Measurements from ENCODE around the gene PACRG. TPM values are rescaled to one million over a fixed set of nuclear protein-coding genes. Genes with fewer than 3 reads are reported as not detected.
A peak's percentile ranks its signal among the peaks of the same experiment; 100 is the strongest.

PACRG gene
- total RNA-seq, 4 donors from 2014 or later: 1.7 to 7.7 (median 3.7) TPM

- WGBS, 2 donors: 90 to 97% methylated on average over 1 of the region's 1 CpG
These were observed 932 bp downstream of the PACRG start for GRCh38 chr6:162728706-162729105.

DNA sequence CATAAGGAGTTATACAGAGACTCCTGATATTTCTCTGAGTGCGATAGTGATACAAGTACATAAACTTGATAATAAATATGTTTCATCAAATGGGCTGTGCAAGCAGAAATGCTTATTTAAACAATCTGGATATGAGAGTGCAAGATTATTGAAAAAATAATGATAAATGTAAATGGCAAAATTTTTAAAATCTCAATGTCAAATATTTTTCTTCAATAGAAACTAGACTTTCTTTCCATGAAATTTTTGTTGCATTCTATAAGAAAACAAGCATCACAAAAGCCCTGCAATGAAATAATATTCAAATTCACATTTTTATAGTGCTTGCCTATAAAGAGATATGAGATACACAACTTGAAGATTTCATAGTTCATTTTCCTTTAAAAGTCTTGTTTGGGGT is 2.7 kb downstream of the PACRG start:
- H3K9me3 ChIP-seq: no peaks in the 10 kb centered on the region
- no peak overlapping the region for H3K4me3 ChIP-seq (replicated peaks in 1 of 3)
- WGBS, 2 donors: 97 to 100% methylated on average over 1 of the region's 1 CpG
- intact Hi-C loops (cut with DNase I): no loop called here
- no peaks in the 10 kb centered on the region for H3K36me3 ChIP-seq
- no peaks in the 10 kb centered on the region for H3K4me1 ChIP-seq
- TF ChIP-seq CTCF (IDR thresholded peaks at IDR 0.05): no peak
- no peak for TF ChIP-seq POLR2A (IDR thresholded peaks at IDR 0.05)
- no peak for DNase-seq
- no peaks in the 10 kb centered on the region for H3K27me3 ChIP-seq
- H3K27ac ChIP-seq: no peak overlapping the region

More at GRCh38 chr6:162728706-162729105, 932 bp downstream of the PACRG start:
- DNase-seq: no peak
- TF ChIP-seq CTCF (IDR thresholded peaks at IDR 0.05): no peak
- TF ChIP-seq POLR2A (IDR thresholded peaks at IDR 0.05): no peak
- H3K27me3 ChIP-seq: no peaks in the 10 kb centered on the region
- intact Hi-C loops (cut with DNase I): no loop called here
- no peaks in the 10 kb centered on the region for H3K36me3 ChIP-seq
- no peaks in the 10 kb centered on the region for H3K4me1 ChIP-seq
- no peak overlapping the region for H3K27ac ChIP-seq
- no peak overlapping the region for H3K4me3 ChIP-seq (replicated peaks in 1 of 3)
- no peaks in the 10 kb centered on the region for H3K9me3 ChIP-seq

GRCh38 chr6:162733489-162733888 is 5.7 kb downstream of the PACRG start:
- 84 to 86% methylated on average over 4 of the region's 4 CpGs for WGBS, 2 donors
- DNase-seq: no peak
- TF ChIP-seq CTCF (IDR thresholded peaks at IDR 0.05) (no peak), POLR2A (IDR thresholded peaks at IDR 0.05) (no peak)

GRCh38 chr6:162736961-162737360 is 9.2 kb downstream of the PACRG start:
- intact Hi-C loops (cut with DNase I): no loop called here

More at GRCh38 chr6:162733489-162733888, 5.7 kb downstream of the PACRG start:
- no peak overlapping the region for H3K27ac ChIP-seq
- no peaks in the 10 kb centered on the region for H3K27me3 ChIP-seq
- H3K4me3 ChIP-seq (replicated peaks in 1 of 3): no peak overlapping the region
- H3K9me3 ChIP-seq: no peaks in the 10 kb centered on the region
- H3K36me3 ChIP-seq: no peaks in the 10 kb centered on the region
- intact Hi-C loops (cut with DNase I): no loop called here
- no peaks in the 10 kb centered on the region for H3K4me1 ChIP-seq

GRCh38 chr6:162750776-162751175 is 23.0 kb downstream of the PACRG start:
- Histone ChIP-seq H3K36me3 (no peaks in the 10 kb centered on the region), H3K27ac (no peak overlapping the region), H3K27me3 (no peaks in the 10 kb centered on the region), H3K4me3 (replicated peaks in 1 of 3) (no peak overlapping the region), H3K9me3 (no peaks in the 10 kb centered on the region), H3K4me1 (no peaks in the 10 kb centered on the region)
- no peak for DNase-seq
- WGBS, 2 donors: 60 to 62% methylated on average over 3 of the region's 3 CpGs
- intact Hi-C loops (cut with DNase I): no loop called here
- TF ChIP-seq POLR2A (IDR thresholded peaks at IDR 0.05) (no peak), CTCF (IDR thresholded peaks at IDR 0.05) (no peak)

More at GRCh38 chr6:162736961-162737360, 9.2 kb downstream of the PACRG start:
- Histone ChIP-seq H3K27ac (no peak overlapping the region), H3K9me3 (no peaks in the 10 kb centered on the region), H3K27me3 (no peaks in the 10 kb centered on the region), H3K4me3 (replicated peaks in 1 of 3) (no peak overlapping the region), H3K4me1 (no peaks in the 10 kb centered on the region), H3K36me3 (no peaks in the 10 kb centered on the region)
- DNase-seq: no peak
- WGBS, 2 donors: 29 to 48% methylated on average over 1 of the region's 1 CpG
- TF ChIP-seq POLR2A (IDR thresholded peaks at IDR 0.05): no peak
- TF ChIP-seq CTCF (IDR thresholded peaks at IDR 0.05): peak in 3 of 6 experiments; percentile 16 to 28 (median 22)
